Measurements from ENCODE around the gene KRTAP20-1. TPM values are rescaled to one million over a fixed set of nuclear protein-coding genes. Genes with fewer than 3 reads are reported as not detected.

KRTAP20-1 gene
- total RNA-seq, 3 donors from 2014 or later = not detected

- Mint-ChIP-seq H3K36me3 (ENCODE audit: insufficient read depth) (no peaks in the 10 kb centered on the region), H3K9me3 (no peaks in the 10 kb centered on the region), H3K4me1 (ENCODE audit: low read depth) (no peaks in the 10 kb centered on the region), H3K27me3 (ENCODE audit: low read depth) (no peaks in the 10 kb centered on the region), H3K4me3 (no peak within 1 kb of the TSS)
- DNase-seq (no peak), ATAC-seq (no peak)
These were observed 4.3 kb downstream of the KRTAP20-1 start, which contains the start of gene KRTAP20-4 for GRCh38 chr21:30620522-30620921. TSS of gene KRTAP20-4 (plus strand) at chr21:30620627.

DNA sequence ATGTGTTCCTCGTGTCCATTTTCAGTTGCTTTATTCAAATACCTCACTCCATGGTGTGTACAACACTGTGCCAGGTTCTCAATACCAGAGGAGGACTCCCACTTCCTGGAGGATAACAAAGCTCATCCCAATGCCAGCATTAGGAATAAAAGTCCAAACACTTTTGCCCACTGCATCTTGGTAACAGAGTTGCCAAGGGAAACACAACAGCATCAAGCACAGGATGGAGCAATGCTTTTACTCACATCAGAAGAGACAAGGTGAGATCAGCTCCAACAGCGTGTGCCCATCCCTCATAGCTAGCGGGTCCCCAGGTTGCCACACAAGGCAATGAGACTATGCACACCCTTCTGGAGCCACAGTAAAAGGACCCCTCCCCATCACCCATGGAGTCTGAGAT is 7.1 kb downstream of the KRTAP20-1 start:
- no peaks in the 10 kb centered on the region for H3K9me3 Mint-ChIP-seq
- no peak for ATAC-seq
- H3K4me3 Mint-ChIP-seq = no peak overlapping the region
- no peaks in the 10 kb centered on the region for H3K4me1 Mint-ChIP-seq (ENCODE audit: low read depth)
- DNase-seq = no peak
- H3K27me3 Mint-ChIP-seq (ENCODE audit: low read depth) = no peaks in the 10 kb centered on the region
- no peaks in the 10 kb centered on the region for H3K36me3 Mint-ChIP-seq (ENCODE audit: insufficient read depth)

GRCh38 chr21:30625449-30626165 is 9.4 kb downstream of the KRTAP20-1 start:
- ATAC-seq (no peak), DNase-seq (no peak)
- H3K4me3 Mint-ChIP-seq = no peak overlapping the region
- no peaks in the 10 kb centered on the region for H3K4me1 Mint-ChIP-seq (ENCODE audit: low read depth)
- H3K9me3 Mint-ChIP-seq = no peaks in the 10 kb centered on the region
- H3K36me3 Mint-ChIP-seq (ENCODE audit: insufficient read depth) = no peaks in the 10 kb centered on the region
- no peaks in the 10 kb centered on the region for H3K27me3 Mint-ChIP-seq (ENCODE audit: low read depth)

DNA sequence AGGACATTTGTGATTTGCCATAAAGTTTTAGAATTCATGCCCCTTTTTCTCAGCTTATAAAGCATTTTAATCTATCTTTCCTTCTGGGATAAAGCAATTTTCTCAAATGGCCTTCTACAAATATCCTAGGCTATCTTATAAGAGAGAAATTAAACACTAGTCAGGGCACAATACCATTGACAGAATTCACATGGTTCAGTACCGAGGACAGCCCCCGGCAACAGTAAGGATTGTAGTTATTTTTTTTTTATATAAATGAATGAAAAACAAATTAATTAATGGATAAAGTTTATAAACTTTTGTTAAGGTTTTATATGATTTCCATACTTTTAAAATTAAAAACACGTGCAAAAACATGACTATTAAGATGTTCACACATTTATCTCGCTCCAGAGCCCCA is 11.9 kb downstream of the KRTAP20-1 start:
- DNase-seq = no peak
- Mint-ChIP-seq H3K27me3 (ENCODE audit: low read depth) (no peaks in the 10 kb centered on the region), H3K36me3 (ENCODE audit: insufficient read depth) (no peaks in the 10 kb centered on the region), H3K9me3 (no peaks in the 10 kb centered on the region), H3K4me3 (no peak overlapping the region), H3K4me1 (ENCODE audit: low read depth) (no peaks in the 10 kb centered on the region)
- no peak for ATAC-seq

DNA sequence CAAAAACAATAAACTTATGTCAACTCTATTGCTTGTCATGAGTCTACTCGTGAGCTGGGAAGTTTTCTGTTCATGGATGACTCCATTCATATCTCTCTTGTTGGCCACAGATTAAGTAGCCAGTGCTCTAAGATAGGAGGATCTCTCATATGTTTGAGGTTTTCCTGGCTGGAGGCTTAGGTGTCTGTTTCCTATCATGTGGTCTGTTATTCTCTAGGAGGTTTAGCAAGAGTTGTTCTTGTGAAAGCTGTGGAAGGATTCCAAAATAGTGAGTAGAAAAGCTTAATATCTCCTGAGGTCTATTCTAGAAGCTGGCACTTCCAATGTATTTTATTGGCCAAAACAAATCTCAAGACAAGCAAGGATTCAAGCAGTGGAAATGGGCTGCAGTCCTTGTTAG is 13.0 kb downstream of the KRTAP20-1 start:
- H3K36me3 Mint-ChIP-seq (ENCODE audit: insufficient read depth) = no peaks in the 10 kb centered on the region
- ATAC-seq = no peak
- DNase-seq = no peak
- H3K4me3 Mint-ChIP-seq = no peak overlapping the region
- no peaks in the 10 kb centered on the region for H3K9me3 Mint-ChIP-seq
- H3K27me3 Mint-ChIP-seq (ENCODE audit: low read depth) = no peaks in the 10 kb centered on the region
- no peaks in the 10 kb centered on the region for H3K4me1 Mint-ChIP-seq (ENCODE audit: low read depth)

DNA sequence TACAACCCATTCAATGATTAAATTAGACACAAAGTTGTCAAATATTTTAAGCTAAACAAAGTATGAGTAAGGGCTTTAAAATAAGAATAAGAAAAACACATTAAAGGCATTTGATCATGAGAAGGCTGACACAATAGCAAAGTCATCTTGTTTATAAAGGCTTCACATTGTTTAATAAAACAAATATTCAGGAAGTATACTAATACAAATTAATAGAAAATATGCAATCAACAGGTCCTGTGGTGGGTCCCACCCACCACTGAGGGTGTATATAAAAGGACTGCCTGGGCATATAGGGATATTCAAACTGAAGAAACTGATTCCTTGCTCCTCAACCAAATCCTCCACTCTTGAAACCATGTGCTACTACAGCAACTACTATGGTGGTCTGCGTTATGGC is 18.7 kb downstream of the KRTAP20-1 start, which contains the start of gene KRTAP20-2:
Gene KRTAP20-2, plus strand, starts transcription at position 301 of the 400 bp plus-strand sequence. Its CDS starts 58 bp downstream, at position 359.
- Mint-ChIP-seq H3K27me3 (ENCODE audit: low read depth) (no peaks in the 10 kb centered on the region), H3K9me3 (no peaks in the 10 kb centered on the region), H3K4me3 (no peak within 1 kb of the TSS), H3K4me1 (ENCODE audit: low read depth) (no peaks in the 10 kb centered on the region), H3K36me3 (ENCODE audit: insufficient read depth) (no peaks in the 10 kb centered on the region)
- DNase-seq (no peak), ATAC-seq (no peak)

GRCh38 chr21:30638686-30639085 is 22.5 kb downstream of the KRTAP20-1 start:
- no peaks in the 10 kb centered on the region for H3K4me1 Mint-ChIP-seq (ENCODE audit: low read depth)
- ATAC-seq = no peak
- DNase-seq = no peak
- H3K9me3 Mint-ChIP-seq = no peaks in the 10 kb centered on the region
- no peaks in the 10 kb centered on the region for H3K27me3 Mint-ChIP-seq (ENCODE audit: low read depth)
- no peaks in the 10 kb centered on the region for H3K36me3 Mint-ChIP-seq (ENCODE audit: insufficient read depth)
- H3K4me3 Mint-ChIP-seq = no peak overlapping the region

DNA sequence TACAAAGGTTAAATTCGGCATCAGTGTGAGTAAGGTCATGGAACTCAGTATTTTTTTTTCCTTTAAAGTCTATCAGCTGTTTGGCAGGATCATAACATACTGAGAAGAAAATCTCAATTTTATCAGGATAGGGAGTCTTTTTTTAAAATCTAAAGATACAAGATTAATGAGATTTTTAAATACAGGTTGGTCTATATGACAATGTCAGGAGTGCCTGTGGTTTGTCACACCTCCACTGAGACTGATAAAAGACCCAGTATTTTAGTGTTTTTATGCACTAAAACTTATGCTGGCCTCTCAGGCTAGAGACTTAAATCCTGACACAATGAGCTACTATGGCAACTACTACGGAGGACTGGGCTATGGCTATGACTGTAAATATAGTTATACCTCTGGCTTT is 26.3 kb downstream of the KRTAP20-1 start, which contains the start of gene KRTAP20-3:
Gene KRTAP20-3, plus strand, starts transcription at position 301 of the 400 bp plus-strand sequence.
- Mint-ChIP-seq H3K4me3 (no peak within 1 kb of the TSS), H3K9me3 (peaks cover 10% of the 10 kb centered on the region), H3K36me3 (ENCODE audit: insufficient read depth) (no peaks in the 10 kb centered on the region), H3K4me1 (ENCODE audit: low read depth) (no peaks in the 10 kb centered on the region), H3K27me3 (ENCODE audit: low read depth) (no peaks in the 10 kb centered on the region)
- no peak for ATAC-seq
- DNase-seq = no peak

DNA sequence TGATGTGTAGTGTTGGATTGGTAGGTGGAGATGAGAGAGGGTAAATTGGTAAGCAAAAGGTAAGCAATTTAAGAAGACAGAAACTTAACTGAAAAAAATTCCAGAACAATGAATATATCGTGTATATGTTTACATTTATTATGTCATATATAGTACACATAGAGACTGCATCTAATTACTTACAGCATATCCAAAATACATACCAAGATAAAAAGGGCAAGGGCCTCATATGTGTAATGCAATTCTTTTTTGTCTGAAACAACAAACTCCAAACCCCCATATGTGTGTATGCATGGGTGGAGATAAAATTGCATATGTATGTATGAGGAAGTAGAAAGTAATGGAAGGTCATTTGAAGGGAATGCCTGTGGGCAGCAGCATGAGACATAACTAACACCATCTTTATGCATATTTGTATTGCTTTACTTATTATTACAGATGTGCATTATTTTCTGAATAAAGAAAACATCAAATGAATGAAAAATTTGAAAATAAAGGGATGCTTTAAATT is 30.7 kb downstream of the KRTAP20-1 start:
- peaks cover 3% of the 10 kb centered on the region for H3K27me3 Mint-ChIP-seq (ENCODE audit: low read depth)
- ATAC-seq (no peak), DNase-seq (no peak)
- no peak overlapping the region for H3K4me3 Mint-ChIP-seq
- no peaks in the 10 kb centered on the region for H3K4me1 Mint-ChIP-seq (ENCODE audit: low read depth)
- H3K36me3 Mint-ChIP-seq (ENCODE audit: insufficient read depth) = no peaks in the 10 kb centered on the region
- peaks cover 10% of the 10 kb centered on the region for H3K9me3 Mint-ChIP-seq

GRCh38 chr21:30652891-30653290 is 36.7 kb downstream of the KRTAP20-1 start:
- ATAC-seq (no peak), DNase-seq (no peak)
- no peaks in the 10 kb centered on the region for H3K4me1 Mint-ChIP-seq (ENCODE audit: low read depth)
- H3K4me3 Mint-ChIP-seq = no peak overlapping the region
- H3K36me3 Mint-ChIP-seq (ENCODE audit: insufficient read depth) = no peaks in the 10 kb centered on the region
- H3K9me3 Mint-ChIP-seq = no peaks in the 10 kb centered on the region
- H3K27me3 Mint-ChIP-seq (ENCODE audit: low read depth) = peaks cover 3% of the 10 kb centered on the region

Other genes with a start within 250 kb of the KRTAP20-1 start
- gene KRTAP13-2, start 244.2 kb upstream of the KRTAP20-1 start, total RNA-seq = not detected
- gene KRTAP13-1, start 220.4 kb upstream of the KRTAP20-1 start, total RNA-seq = not detected
- gene KRTAP13-3, start 190.5 kb upstream of the KRTAP20-1 start, total RNA-seq = not detected
- not detected for gene KRTAP13-4, start 186.2 kb upstream of the KRTAP20-1 start, total RNA-seq
- gene KRTAP15-1, start 176.2 kb upstream of the KRTAP20-1 start, total RNA-seq = not detected
- gene KRTAP19-1, start 136.1 kb upstream of the KRTAP20-1 start, total RNA-seq = not detected
- not detected for gene KRTAP19-2, start 129.0 kb upstream of the KRTAP20-1 start, total RNA-seq
- gene KRTAP19-3, start 124.4 kb upstream of the KRTAP20-1 start, total RNA-seq = not detected
- gene KRTAP19-4, start 119.3 kb upstream of the KRTAP20-1 start, total RNA-seq = not detected
- not detected for gene KRTAP19-5, start 114.3 kb upstream of the KRTAP20-1 start, total RNA-seq
- gene KRTAP19-6, start 74.6 kb upstream of the KRTAP20-1 start, total RNA-seq = not detected
- gene KRTAP19-7, start 55.1 kb upstream of the KRTAP20-1 start, total RNA-seq = not detected
- not detected for gene KRTAP22-2, start 26.0 kb upstream of the KRTAP20-1 start, total RNA-seq
- not detected for gene KRTAP6-3, start 24.0 kb upstream of the KRTAP20-1 start, total RNA-seq
- gene KRTAP6-2, start 17.5 kb upstream of the KRTAP20-1 start, total RNA-seq = not detected
- gene KRTAP22-1, start 15.3 kb upstream of the KRTAP20-1 start, total RNA-seq = not detected
- not detected for gene KRTAP6-1, start 2.5 kb upstream of the KRTAP20-1 start, total RNA-seq
- not detected for gene KRTAP20-4, start 4.2 kb downstream of the KRTAP20-1 start, total RNA-seq
- not detected for gene KRTAP20-2, start 18.8 kb downstream of the KRTAP20-1 start, total RNA-seq
- gene KRTAP20-3, start 26.4 kb downstream of the KRTAP20-1 start, total RNA-seq = not detected
- not detected for gene KRTAP21-3, start 102.4 kb downstream of the KRTAP20-1 start, total RNA-seq
- not detected for gene KRTAP21-2, start 130.8 kb downstream of the KRTAP20-1 start, total RNA-seq
- gene KRTAP21-1, start 139.0 kb downstream of the KRTAP20-1 start, total RNA-seq = not detected
- not detected for gene KRTAP8-1, start 196.8 kb downstream of the KRTAP20-1 start, total RNA-seq
- not detected for gene KRTAP7-1, start 213.3 kb downstream of the KRTAP20-1 start, total RNA-seq

Data from activated T-cell treated with anti-CD3 and anti-CD28 coated beads, Interleukin-2, amount 50 U/mL, for 4 hours (primary cell).